Measurements from ENCODE around the gene IKZF4.

Gene IKZF4

GRCh38 chr12:56018356-56018755 lies 2.5 kb upstream of the IKZF4 start:
- Histone ChIP-seq H3K79me2 (ENCODE audit: insufficient read depth, low read length) (no peaks in the 10 kb centered on the region), H3F3A (ENCODE audit: insufficient read depth, low read length) (no peaks in the 10 kb centered on the region), H3K27ac (ENCODE audit: low read depth, low read length, poor library complexity, severe bottlenecking) (no peak overlapping the region), H3K9me2 (ENCODE audit: low read depth, low read length) (no peaks in the 10 kb centered on the region), H3K9ac (ENCODE audit: low read length) (no peak overlapping the region), H3K4me1 (ENCODE audit: insufficient read depth, low read length, severe bottlenecking) (peaks cover 8% of the 10 kb centered on the region), H3K9me3 (ENCODE audit: low read length) (no peaks in the 10 kb centered on the region), H4K20me1 (ENCODE audit: insufficient read depth, low read length) (no peaks in the 10 kb centered on the region), H2AFZ (ENCODE audit: low read length) (no peak overlapping the region), H3K4me2 (ENCODE audit: low read length) (no peak overlapping the region), H3K36me3 (ENCODE audit: insufficient read depth, low read length) (no peaks in the 10 kb centered on the region), H3K27me3 (ENCODE audit: insufficient read depth, low read length) (no peaks in the 10 kb centered on the region), H3K4me3 (ENCODE audit: low read depth, low read length, poor library complexity, severe bottlenecking) (no peak overlapping the region)
- TF ChIP-seq CTCF (IDR thresholded peaks at IDR 0.05; ENCODE audit: low read length): no peak
- no peak for TF ChIP-seq EZH2 (IDR thresholded peaks at IDR 0.05; ENCODE audit: borderline replicate concordance, low read length)

- no peaks in the 10 kb centered on the region for H3K79me2 ChIP-seq (ENCODE audit: insufficient read depth, low read length)
- no peaks in the 10 kb centered on the region for H3K27me3 ChIP-seq (ENCODE audit: insufficient read depth, low read length)
- no peak overlapping the region for H3K4me3 ChIP-seq (ENCODE audit: low read depth, low read length, poor library complexity, severe bottlenecking)
- H4K20me1 ChIP-seq (ENCODE audit: insufficient read depth, low read length): no peaks in the 10 kb centered on the region
- no peak overlapping the region for H3K4me2 ChIP-seq (ENCODE audit: low read length)
- H2AFZ ChIP-seq (ENCODE audit: low read length): no peak overlapping the region
- no peaks in the 10 kb centered on the region for H3K4me1 ChIP-seq (ENCODE audit: insufficient read depth, low read length, severe bottlenecking)
- no peaks in the 10 kb centered on the region for H3K9me3 ChIP-seq (ENCODE audit: low read length)
- no peaks in the 10 kb centered on the region for H3F3A ChIP-seq (ENCODE audit: insufficient read depth, low read length)
- H3K27ac ChIP-seq (ENCODE audit: low read depth, low read length, poor library complexity, severe bottlenecking): no peak overlapping the region
- H3K9me2 ChIP-seq (ENCODE audit: low read depth, low read length): no peaks in the 10 kb centered on the region
- no peaks in the 10 kb centered on the region for H3K36me3 ChIP-seq (ENCODE audit: insufficient read depth, low read length)
- no peak overlapping the region for H3K9ac ChIP-seq (ENCODE audit: low read length)
- TF ChIP-seq CTCF (IDR thresholded peaks at IDR 0.05; ENCODE audit: low read length) (no peak), EZH2 (IDR thresholded peaks at IDR 0.05; ENCODE audit: borderline replicate concordance, low read length) (no peak)
These were observed 1.1 kb downstream of the IKZF4 start for GRCh38 chr12:56021889-56022497.

GRCh38 chr12:56028511-56029165 lies 7.8 kb downstream of the IKZF4 start:
- H3K27me3 ChIP-seq (ENCODE audit: insufficient read depth, low read length): no peaks in the 10 kb centered on the region
- no peaks in the 10 kb centered on the region for H4K20me1 ChIP-seq (ENCODE audit: insufficient read depth, low read length)
- H3K4me1 ChIP-seq (ENCODE audit: insufficient read depth, low read length, severe bottlenecking): no peaks in the 10 kb centered on the region
- H3K9ac ChIP-seq (ENCODE audit: low read length): no peak overlapping the region
- H3K27ac ChIP-seq (ENCODE audit: low read depth, low read length, poor library complexity, severe bottlenecking): no peak overlapping the region
- no peaks in the 10 kb centered on the region for H3K36me3 ChIP-seq (ENCODE audit: insufficient read depth, low read length)
- TF ChIP-seq CTCF (IDR thresholded peaks at IDR 0.05; ENCODE audit: low read length): no peak
- H2AFZ ChIP-seq (ENCODE audit: low read length): no peak overlapping the region
- H3K4me3 ChIP-seq (ENCODE audit: low read depth, low read length, poor library complexity, severe bottlenecking): no peak overlapping the region
- no peaks in the 10 kb centered on the region for H3K9me2 ChIP-seq (ENCODE audit: low read depth, low read length)
- no peak overlapping the region for H3K4me2 ChIP-seq (ENCODE audit: low read length)
- H3F3A ChIP-seq (ENCODE audit: insufficient read depth, low read length): no peaks in the 10 kb centered on the region
- no peaks in the 10 kb centered on the region for H3K79me2 ChIP-seq (ENCODE audit: insufficient read depth, low read length)
- H3K9me3 ChIP-seq (ENCODE audit: low read length): no peaks in the 10 kb centered on the region
